ENCODE results near the gene MYCBP2. TPM values are rescaled to one million over a fixed set of nuclear protein-coding genes. Genes with fewer than 3 reads are reported as not detected.
"Not testable (repeated sequence)": the region's sequence is repeated elsewhere in the genome, so short reads cannot be mapped to it uniquely, and the experiment has no call there.

The MYCBP2 gene
- total RNA-seq, 6 donors from 2014 or later = 83.3 to 288 (median 127) TPM

DNA sequence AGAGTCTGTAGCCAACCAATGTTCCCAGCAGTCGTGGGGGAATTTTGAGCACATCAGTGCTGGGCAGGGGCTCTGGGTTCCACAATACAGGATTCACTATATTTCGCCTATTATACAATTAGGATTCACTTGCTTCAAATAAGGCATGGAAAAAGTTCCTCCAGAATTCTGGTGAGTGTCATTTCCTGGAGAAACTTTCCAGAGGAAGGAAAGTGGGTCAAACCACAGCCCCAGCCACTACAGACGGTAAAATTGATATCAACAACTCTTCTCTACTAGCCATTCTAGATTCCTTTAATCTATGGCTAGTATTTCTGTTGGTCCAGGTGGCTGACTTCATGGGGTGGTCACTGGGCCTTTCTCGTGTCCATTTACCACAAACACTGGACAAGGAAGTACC lies 10.5 kb downstream of the MYCBP2 start:
- peak overlapping the region in 3 of 4 donors; percentile 0 to 40 (median 15) for H3K27ac ChIP-seq
- ATAC-seq (ENCODE audit: low FRiP score in 2 of 2) = no peak

DNA sequence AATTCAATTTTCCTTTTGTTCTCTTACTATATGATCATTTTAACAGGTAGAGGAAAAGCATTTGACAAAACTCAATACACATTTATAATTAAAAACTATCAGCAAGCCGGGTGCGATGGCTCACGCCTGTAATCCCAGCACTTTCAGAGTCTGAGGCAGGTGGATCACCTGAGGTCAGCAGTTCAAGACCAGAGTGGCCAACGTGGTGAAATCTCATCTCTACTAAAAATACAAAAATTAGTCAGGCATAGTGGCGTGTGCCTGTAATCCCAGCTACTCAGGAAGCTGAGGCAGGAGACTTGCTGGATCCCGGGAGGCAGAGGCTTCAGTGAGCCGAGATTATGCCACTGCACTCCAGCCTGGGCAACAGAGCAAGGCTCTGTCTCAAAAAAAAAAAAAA lies 11.4 kb downstream of the MYCBP2 start:
- not testable (repeated sequence) for H3K27me3 ChIP-seq; H3K4me3 ChIP-seq; H3K9me3 ChIP-seq; H3K27ac ChIP-seq; H3K36me3 ChIP-seq; DNase-seq; ATAC-seq (ENCODE audit: low FRiP score in 2 of 2)
- WGBS, 2 donors = 82 to 90% methylated on average over 7 of the region's 7 CpGs
- H3K4me1 ChIP-seq = peaks cover 10 to 37% (median 21%) of the 10 kb centered on the region in 4 donors

More for the DNA sequence above, 10.5 kb downstream of the MYCBP2 start:
- Histone ChIP-seq H3K27me3 (no peaks in the 10 kb centered on the region), H3K4me3 (no peak overlapping the region), H3K9me3 (no peaks in the 10 kb centered on the region), H3K4me1 (peaks cover 6 to 37% (median 17%) of the 10 kb centered on the region in 4 donors), H3K36me3 (peaks cover 0 to 4% (median 0%) of the 10 kb centered on the region in 4 donors)
- no peak for DNase-seq
- 51 to 54% methylated on average over 4 of the region's 4 CpGs for WGBS, 2 donors
- TF ChIP-seq POLR2AphosphoS5 (IDR thresholded peaks at IDR 0.05) (no peak), EP300 (IDR thresholded peaks at IDR 0.05) (no peak), POLR2A (IDR thresholded peaks at IDR 0.05) (no peak)
- TF ChIP-seq, protein P1, sequence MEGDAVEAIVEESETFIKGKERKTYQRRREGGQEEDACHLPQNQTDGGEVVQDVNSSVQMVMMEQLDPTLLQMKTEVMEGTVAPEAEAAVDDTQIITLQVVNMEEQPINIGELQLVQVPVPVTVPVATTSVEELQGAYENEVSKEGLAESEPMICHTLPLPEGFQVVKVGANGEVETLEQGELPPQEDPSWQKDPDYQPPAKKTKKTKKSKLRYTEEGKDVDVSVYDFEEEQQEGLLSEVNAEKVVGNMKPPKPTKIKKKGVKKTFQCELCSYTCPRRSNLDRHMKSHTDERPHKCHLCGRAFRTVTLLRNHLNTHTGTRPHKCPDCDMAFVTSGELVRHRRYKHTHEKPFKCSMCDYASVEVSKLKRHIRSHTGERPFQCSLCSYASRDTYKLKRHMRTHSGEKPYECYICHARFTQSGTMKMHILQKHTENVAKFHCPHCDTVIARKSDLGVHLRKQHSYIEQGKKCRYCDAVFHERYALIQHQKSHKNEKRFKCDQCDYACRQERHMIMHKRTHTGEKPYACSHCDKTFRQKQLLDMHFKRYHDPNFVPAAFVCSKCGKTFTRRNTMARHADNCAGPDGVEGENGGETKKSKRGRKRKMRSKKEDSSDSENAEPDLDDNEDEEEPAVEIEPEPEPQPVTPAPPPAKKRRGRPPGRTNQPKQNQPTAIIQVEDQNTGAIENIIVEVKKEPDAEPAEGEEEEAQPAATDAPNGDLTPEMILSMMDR (IDR thresholded peaks at IDR 0.05) = no peak

DNA sequence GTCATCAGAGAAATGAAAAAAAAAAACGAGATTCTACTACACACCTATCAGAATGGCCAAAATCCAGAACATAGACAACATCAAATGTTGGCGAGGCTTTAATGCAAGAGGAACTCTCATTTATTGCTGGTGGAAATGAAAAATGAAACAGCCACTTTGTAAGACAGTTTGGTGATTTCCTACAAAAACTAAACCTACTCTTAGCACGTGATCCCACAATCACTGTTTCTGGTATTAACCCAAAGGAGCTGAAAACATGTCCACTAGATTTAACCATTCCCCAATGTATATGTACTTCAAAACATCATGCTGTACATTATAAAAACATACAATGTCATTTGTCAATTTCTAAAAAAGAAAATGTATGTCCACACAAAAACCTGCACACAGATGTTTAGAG lies 13.0 kb downstream of the MYCBP2 start:
- no peak for DNase-seq
- no peak overlapping the region for H3K4me3 ChIP-seq
- WGBS, 2 donors = 78 to 91% methylated on average over 3 of the region's 3 CpGs

DNA sequence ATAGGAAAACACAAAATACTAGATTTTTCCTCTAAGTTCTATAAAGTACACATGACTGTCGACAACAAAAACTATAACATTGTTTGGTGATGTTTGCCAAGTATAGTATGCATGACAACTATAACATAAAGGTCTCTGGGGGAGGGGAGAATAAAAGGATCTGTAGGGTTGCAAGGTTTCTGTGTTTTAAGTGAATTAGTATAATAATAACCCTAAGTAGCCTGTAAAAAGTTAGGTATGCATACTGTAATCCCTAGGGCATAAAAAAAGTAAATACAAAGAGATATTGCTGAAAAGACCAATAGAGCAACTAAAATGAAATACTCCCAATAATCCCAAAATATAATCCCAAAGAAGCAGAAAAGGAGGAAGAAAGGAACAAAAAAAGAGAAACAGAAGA lies 14.6 kb downstream of the MYCBP2 start:
- no peak for DNase-seq
- ATAC-seq (ENCODE audit: low FRiP score in 2 of 2) = no peak
- 51 to 58% methylated on average over 1 of the region's 1 CpG for WGBS, 2 donors
- Histone ChIP-seq H3K4me3 (no peak overlapping the region), H3K36me3 (peaks cover 0 to under 1% (median 0%) of the 10 kb centered on the region in 4 donors), H3K27me3 (no peaks in the 10 kb centered on the region), H3K4me1 (peaks cover 28 to 45% (median 42%) of the 10 kb centered on the region in 4 donors), H3K9me3 (no peaks in the 10 kb centered on the region), H3K27ac (no peak overlapping the region)
- TF ChIP-seq EP300 (IDR thresholded peaks at IDR 0.05) (no peak), POLR2A (IDR thresholded peaks at IDR 0.05) (no peak), POLR2AphosphoS5 (IDR thresholded peaks at IDR 0.05) (no peak)
- TF ChIP-seq, protein P1 (IDR thresholded peaks at IDR 0.05) = no peak

More for the DNA sequence above, 13.0 kb downstream of the MYCBP2 start:
- Histone ChIP-seq H3K9me3 (no peaks in the 10 kb centered on the region), H3K27me3 (no peaks in the 10 kb centered on the region), H3K27ac (no peak overlapping the region), H3K4me1 (peaks cover 19 to 36% (median 36%) of the 10 kb centered on the region in 4 donors), H3K36me3 (peaks cover 0 to 4% (median 0%) of the 10 kb centered on the region in 4 donors)
- TF ChIP-seq POLR2A (IDR thresholded peaks at IDR 0.05) = no peak
- TF ChIP-seq, protein P1 (IDR thresholded peaks at IDR 0.05) = no peak
- TF ChIP-seq EP300 (IDR thresholded peaks at IDR 0.05) = no peak
- TF ChIP-seq POLR2AphosphoS5 (IDR thresholded peaks at IDR 0.05) = no peak
- ATAC-seq (ENCODE audit: low FRiP score in 2 of 2) = no peak

DNA sequence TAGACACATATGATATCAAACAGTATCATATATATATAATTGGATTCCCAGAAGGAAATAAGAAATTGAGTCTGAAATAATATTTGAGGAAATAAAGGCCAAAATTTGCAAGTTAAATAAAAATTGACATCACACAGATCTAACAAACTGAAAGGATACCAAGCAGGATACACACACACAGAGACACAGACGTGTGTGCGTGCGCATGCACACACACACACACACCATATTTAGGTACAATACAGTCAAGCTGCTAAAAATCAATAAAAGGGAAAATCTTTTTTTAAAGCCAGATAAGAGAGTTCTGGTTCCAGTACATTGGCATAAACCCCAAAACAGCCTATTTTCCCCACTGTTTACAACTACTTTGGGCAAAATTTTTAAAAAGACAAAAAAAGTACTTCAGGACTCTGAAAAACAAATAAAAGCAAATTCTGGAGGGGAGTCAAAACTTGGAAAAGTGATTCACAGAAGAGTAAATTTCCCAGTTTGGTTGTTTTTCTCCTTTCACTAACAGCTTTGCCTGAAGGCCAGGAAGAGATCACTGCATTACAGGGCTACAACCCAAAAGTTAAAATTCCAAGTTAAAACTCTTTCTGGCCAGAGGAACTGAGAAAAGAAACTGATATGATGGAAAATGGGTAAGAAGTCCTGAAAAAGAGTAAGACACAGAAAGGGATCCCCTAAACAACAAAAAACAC lies 16.2 kb downstream of the MYCBP2 start:
- H3K27ac ChIP-seq = no peak overlapping the region
- TF ChIP-seq POLR2A (IDR thresholded peaks at IDR 0.05) = no peak
- TF ChIP-seq, protein P1 (IDR thresholded peaks at IDR 0.05) = no peak
- TF ChIP-seq POLR2AphosphoS5 (IDR thresholded peaks at IDR 0.05) = no peak
- ATAC-seq (ENCODE audit: low FRiP score in 2 of 2) = no peak
- DNase-seq = no peak
- no peaks in the 10 kb centered on the region for H3K9me3 ChIP-seq
- no peaks in the 10 kb centered on the region for H3K36me3 ChIP-seq
- peaks cover 31 to 52% (median 47%) of the 10 kb centered on the region in 4 donors for H3K4me1 ChIP-seq
- no peak overlapping the region for H3K4me3 ChIP-seq
- 73 to 76% methylated on average over 3 of the region's 3 CpGs for WGBS, 2 donors
- no peaks in the 10 kb centered on the region for H3K27me3 ChIP-seq

All from upper lobe of left lung (tissue), 6 donors.